H1 (cell line): ENCODE measurements around the gene GPSM3. TPM values are rescaled to one million over a fixed set of nuclear protein-coding genes. Genes with fewer than 3 reads are reported as not detected.

Source experiments
- CTCF ChIA-PET: fragments of 300-600 bp; sonication (Branson Sonifier 250); formaldehyde crosslinking; loops from one replicate; lab custom pipeline; 2021; ENCODE audit not compliant: partially characterized antibody; lab: Charles Lee
- POLR2A ChIA-PET: fragments of 300-600 bp; sonication (Branson Sonifier 250); formaldehyde crosslinking; loops from one replicate; lab custom pipeline; 2021; ENCODE audit warnings: inconsistent platforms; ENCODE audit not compliant: partially characterized antibody; lab: Charles Lee
- DNase-seq, 2 experiments: peaks; one replicate each; pipeline versions ENCODE4 v3.0.0 to v3.0.0-alpha.2; 2010 to 2022; ENCODE audit warnings: low spot score in 2 of 2, low read depth in 1 of 2, mixed read lengths in 1 of 2
- FAIRE-seq: peaks from 2 replicates; lab custom pipeline; 2011; peaks lifted over from hg19 to GRCh38; lab: Jason Lieb, UNC
- H2AFZ ChIP-seq: 2 replicates; pipeline ENCODE4 v1.8.1; 2012; ENCODE audit warnings: low read length, inconsistent platforms
- H2AK5ac ChIP-seq: 2 replicates; pipeline ENCODE4 v1.6.1; 2013; ENCODE audit warnings: low read depth, low read length
- H2BK120ac ChIP-seq: replicated peaks from 2 replicates; pipeline ENCODE3; 2013; ENCODE audit warnings: low read depth, low read length, inconsistent platforms
- H2BK12ac ChIP-seq: 2 replicates; pipeline ENCODE4 v1.6.1; 2013; ENCODE audit warnings: low read depth, low read length
- H2BK15ac ChIP-seq: 2 replicates; pipeline ENCODE4 v1.6.1; 2013; ENCODE audit warnings: low read length
- H2BK20ac ChIP-seq: 2 replicates; pipeline ENCODE4 v1.6.1; 2013; ENCODE audit warnings: low read length
- H2BK5ac ChIP-seq: 2 replicates; pipeline ENCODE4 v1.6.1; 2013; ENCODE audit warnings: low read depth, low read length
- H3K14ac ChIP-seq: 2 replicates; pipeline ENCODE4 v1.6.1; 2013; ENCODE audit warnings: inconsistent platforms; ENCODE audit not compliant: insufficient read length
- H3K18ac ChIP-seq: 2 replicates; pipeline ENCODE4 v1.6.1; 2013; ENCODE audit warnings: low read length; ENCODE audit errors: extremely low read depth
- H3K23ac ChIP-seq: 2 replicates; pipeline ENCODE4 v1.6.1; 2013; ENCODE audit warnings: inconsistent platforms; ENCODE audit not compliant: insufficient read length
- H3K23me2 ChIP-seq: 2 replicates; pipeline ENCODE4 v1.6.1; 2013; ENCODE audit warnings: low read depth, low read length
- H3K27ac ChIP-seq: 2 replicates; pipeline ENCODE4 v1.6.1; 2011; ENCODE audit warnings: low read depth, low read length, inconsistent platforms
- H3K27me3 ChIP-seq, 4 experiments: replicated peaks in 1 of 4; 1 replicate in 1 of 4; 2 replicates in 3 of 4; pipeline versions ENCODE4 v1.6.1 to v1.8.1; 2011 to 2013; ENCODE audit warnings: low read length in 3 of 4, mild to moderate bottlenecking in 3 of 4, inconsistent platforms in 2 of 4, mixed read lengths in 2 of 4, moderate library complexity in 1 of 4; ENCODE audit not compliant: control insufficient read depth in 3 of 4, insufficient read depth in 3 of 4; ENCODE audit errors: extremely low read depth in 1 of 4
- H3K36me3 ChIP-seq, 4 experiments: 2 replicates each; pipeline versions ENCODE4 v1.6.1 to v1.8.1; 2011 to 2013; ENCODE audit warnings: mild to moderate bottlenecking in 4 of 4, low read length in 3 of 4, moderate library complexity in 2 of 4, control low read depth in 1 of 4, inconsistent platforms in 1 of 4; ENCODE audit not compliant: insufficient read depth in 4 of 4, control insufficient read depth in 2 of 4
- H3K4ac ChIP-seq: replicated peaks from 2 replicates; pipeline ENCODE3; 2013; ENCODE audit warnings: low read length, low read depth, mixed read lengths, inconsistent platforms; ENCODE audit not compliant: insufficient read length
- H3K4me1 ChIP-seq, 4 experiments: replicated peaks in 1 of 4; 1 replicate in 1 of 4; 2 replicates in 3 of 4; pipeline versions ENCODE4 v1.6.1 to v1.8.1; 2011 to 2013; ENCODE audit warnings: low read length in 3 of 4, inconsistent platforms in 2 of 4, mixed read lengths in 1 of 4; ENCODE audit not compliant: insufficient read depth in 4 of 4, control insufficient read depth in 3 of 4
- H3K4me2 ChIP-seq, 2 experiments: 2 replicates each; pipeline versions ENCODE4 v1.6.1 to v1.8.1; 2011 to 2013; ENCODE audit warnings: low read depth in 2 of 2, low read length in 2 of 2, control low read depth in 1 of 2, inconsistent platforms in 1 of 2, mild to moderate bottlenecking in 1 of 2; ENCODE audit not compliant: insufficient read depth in 1 of 2
- H3K4me3 ChIP-seq, 4 experiments: fragments of 200-600, 300-600 bp in 1 of 4; sonication (generic), shearing (Covaris generic), sonication (Bioruptor Twin) in 1 of 4; 2 replicates each; pipeline versions ENCODE4 v1.5.1 to v1.8.1; 2011 to 2016; ENCODE audit warnings: low read length in 4 of 4, low read depth in 3 of 4, control low read depth in 2 of 4, inconsistent platforms in 2 of 4, mild to moderate bottlenecking in 2 of 4, mixed read lengths in 1 of 4, moderate library complexity in 1 of 4; ENCODE audit not compliant: insufficient read depth in 2 of 4; ENCODE audit errors: extremely low read depth in 1 of 4
- H3K56ac ChIP-seq: replicated peaks from 2 replicates; pipeline ENCODE3; 2013; ENCODE audit warnings: low read depth, mild to moderate bottlenecking, mixed read lengths, low read length, inconsistent platforms; ENCODE audit not compliant: insufficient read length
- H3K79me1 ChIP-seq: 2 replicates; pipeline ENCODE4 v1.6.1; 2013; ENCODE audit warnings: low read depth, low read length, control low read depth
- H3K79me2 ChIP-seq, 2 experiments: 2 replicates each; pipeline versions ENCODE4 v1.6.1 to v1.8.1; 2012 to 2013; ENCODE audit warnings: low read length in 2 of 2, mild to moderate bottlenecking in 2 of 2, inconsistent platforms in 1 of 2; ENCODE audit not compliant: insufficient read depth in 2 of 2, control insufficient read depth in 1 of 2
- H3K9ac ChIP-seq, 4 experiments: replicated peaks in 1 of 4; 1 replicate in 1 of 4; 2 replicates in 3 of 4; pipeline versions ENCODE4 v1.6.1 to v1.8.1; 2011 to 2013; ENCODE audit warnings: low read depth in 3 of 4, low read length in 3 of 4, control low read depth in 2 of 4, mild to moderate bottlenecking in 2 of 4, moderate library complexity in 2 of 4, inconsistent platforms in 1 of 4; ENCODE audit errors: extremely low read depth in 1 of 4
- H3K9me3 ChIP-seq, 2 experiments: 2 replicates each; pipeline versions ENCODE4 v1.6.1 to v1.8.1; 2012 to 2013; ENCODE audit warnings: mild to moderate bottlenecking in 2 of 2, moderate library complexity in 2 of 2, control low read depth in 1 of 2, inconsistent platforms in 1 of 2, low read depth in 1 of 2, low read length in 1 of 2, mixed read lengths in 1 of 2; ENCODE audit not compliant: insufficient read depth in 2 of 2
- H4K20me1 ChIP-seq, 2 experiments: replicated peaks in 1 of 2; 2 replicates each; pipeline versions ENCODE3 to v1.8.1; 2011 to 2013; ENCODE audit warnings: inconsistent platforms in 2 of 2, low read length in 2 of 2, mild to moderate bottlenecking in 1 of 2; ENCODE audit not compliant: insufficient read depth in 2 of 2, control insufficient read depth in 1 of 2
- H4K5ac ChIP-seq: 2 replicates; pipeline ENCODE4 v1.6.1; 2013; ENCODE audit warnings: low read length, low read depth, mixed read lengths, inconsistent platforms; ENCODE audit not compliant: insufficient read length
- H4K8ac ChIP-seq: 2 replicates; pipeline ENCODE4 v1.8.0; 2013; ENCODE audit warnings: mild to moderate bottlenecking, moderate library complexity, low read length, inconsistent platforms; ENCODE audit not compliant: insufficient read depth; ENCODE audit errors: extremely low read depth
- H4K91ac ChIP-seq: replicated peaks from 2 replicates; pipeline ENCODE3; 2013; ENCODE audit warnings: low read length, mixed read lengths, inconsistent platforms; ENCODE audit not compliant: insufficient read length
- CHD1 ChIP-seq: IDR thresholded peaks from 2 replicates; pipeline ENCODE4 v1.6.1; 2012; ENCODE audit warnings: low read depth, low read length, improper control_type of control experiment
- CHD2 ChIP-seq: IDR thresholded peaks from 2 replicates; pipeline ENCODE4 v1.6.1; 2012; ENCODE audit warnings: low read length, improper control_type of control experiment
- CREB1 ChIP-seq: IDR thresholded peaks from 2 replicates; pipeline ENCODE4 v1.6.1; 2012; ENCODE audit warnings: inconsistent platforms
- CTBP2 ChIP-seq: IDR thresholded peaks from 2 replicates; pipeline ENCODE4 v1.7.0; 2011; ENCODE audit warnings: borderline replicate concordance, mild to moderate bottlenecking, moderate library complexity, mixed read lengths, low read length; ENCODE audit not compliant: insufficient read depth, insufficient read length
- CTCF ChIP-seq, 3 experiments: IDR thresholded peaks; 1 replicate in 2 of 3; 2 replicates in 1 of 3; pipeline versions ENCODE4 v1.5.1 to v1.6.1; 2011; ENCODE audit warnings: low read length in 3 of 3, mild to moderate bottlenecking in 3 of 3, inconsistent platforms in 2 of 3, low read depth in 1 of 3, moderate library complexity in 1 of 3; ENCODE audit not compliant: insufficient read depth in 1 of 3; ENCODE audit errors: control extremely low read depth in 1 of 3
- E2F6 ChIP-seq: IDR thresholded peaks from 2 replicates; pipeline ENCODE4 v1.6.1; 2012; ENCODE audit warnings: inconsistent platforms
- NRF1 ChIP-seq: IDR thresholded peaks from 2 replicates; pipeline ENCODE4 v1.6.1; 2011; ENCODE audit warnings: mild to moderate bottlenecking, low read depth, low read length, improper control_type of control experiment
- SAP30 ChIP-seq: fragments of 300-600 bp; sonication (generic); IDR thresholded peaks from 2 replicates; pipeline ENCODE4 v1.7.1; 2012; ENCODE audit warnings: low read length, moderate library complexity, mild to moderate bottlenecking, inconsistent platforms; ENCODE audit not compliant: insufficient read depth, insufficient replicate concordance
- WGBS, 2 experiments: shearing (Covaris generic) in 1 of 2; methylation state at CpG; one replicate each; pipeline versions ENCODE4 v1.1.6 to v1.1.7; 2013 to 2015; ENCODE audit warnings: low lambda C conversion rate in 2 of 2, mixed read lengths in 2 of 2, inconsistent platforms in 1 of 2, low coverage in 1 of 2, missing lambda C conversion rate in 1 of 2; ENCODE audit not compliant: insufficient replicate concordance in 2 of 2, insufficient coverage in 1 of 2, insufficient read length in 1 of 2; ENCODE audit errors: extremely low coverage in 1 of 2, missing lambda C conversion rate in 1 of 2; 5-methylcytosine and 5-hydroxymethylcytosine counted together
- polyA plus RNA-seq, 7 experiments: library from polyadenylated mRNA; depleted of rRNA in 3 of 7; stranded (reverse) in 5 of 7; unstranded in 2 of 7; fragments of >200 nt in 5 of 7; fragments of 200-250 nt in 2 of 7; gene quantifications; 1 replicate in 5 of 7; 2 replicates in 1 of 7; 4 replicates in 1 of 7; pipeline versions ENCODE4 v1.2.1 to v1.2.3, GENCODE V29; 2011 to 2013; ENCODE audit warnings: missing spikeins in 2 of 7, mixed read lengths in 2 of 7
- total RNA-seq: library from RNA; stranded (reverse); fragmentation: NEBNext Ultra II Directional; extraction: Animal tissue kit (Norgen Biotek cat#: 25700); gene quantifications from 2 replicates; pipeline ENCODE4 v1.2.1, GENCODE V29; 2021

GPSM3 gene
- total and polyA plus RNA-seq, 2 of the 8 experiments (the other 6 are each of a cell fraction or from before 2014, with no cell fraction given) = 6.6 to 9.8 TPM

GRCh38 chr6:32188381-32189068, 3.9 kb downstream of the GPSM3 start:
- DNase-seq (no peak), FAIRE-seq (no peak)
- Histone ChIP-seq H3K23me2 (peaks cover 5% of the 10 kb centered on the region), H3K79me2 (peaks cover 0 to 13% of the 10 kb centered on the region in 2 experiments; a peak in 2 of 4 replicates), H3K56ac (no peak overlapping the region), H3K4ac (no peak overlapping the region), H2BK5ac (peak overlapping the region; percentile 52; the same call in 1 of the 2 replicates), H3K9ac (peak overlapping the region in 2 of 4 experiments; percentile 44 to 69; a peak in 4 of 7 replicates), H3K23ac (no peak overlapping the region), H3K9me3 (no peaks in the 10 kb centered on the region), H2AK5ac (no peak overlapping the region), H4K20me1 (peaks cover 0 to 3% of the 10 kb centered on the region in 2 experiments), H3K4me1 (peaks cover 0 to 26% (median 16%) of the 10 kb centered on the region in 4 experiments; a peak in 6 of 7 replicates), H3K4me2 (peak overlapping the region; percentile 81 to 90), H3K14ac (no peak overlapping the region), H2BK20ac (no peak overlapping the region), H2AFZ (no peak overlapping the region), H3K79me1 (peaks cover 2% of the 10 kb centered on the region), H2BK12ac (no peak overlapping the region), H4K5ac (no peak overlapping the region), H4K8ac (no peak overlapping the region), H3K27me3 (no peaks in the 10 kb centered on the region), H2BK120ac (no peak overlapping the region), H3K4me3 (peak overlapping the region; percentile 30 to 87 (median 64)), H4K91ac (peak overlapping the region; percentile 7), H3K36me3 (peaks cover 2 to 18% (median 14%) of the 10 kb centered on the region in 4 experiments; a peak in 7 of 8 replicates), H2BK15ac (no peak overlapping the region), H3K27ac (peak overlapping the region; percentile 54), H3K18ac (peak overlapping the region; percentile 32)
- POLR2A ChIA-PET = interaction anchor here (1.0 to 13.3 kb wide), 10 partner anchors 9 to 58 kb away, joined by 3 to 194 read pairs (median 3); partner anchors contain the start of genes AGPAT1, FKBPL, PRRT1 and RNF5
- CTCF ChIA-PET = interaction anchor here (0.5 to 3.2 kb wide), 9 partner anchors 9 to 71 kb away, joined by 3 to 13 read pairs (median 4); partner anchors contain the start of genes AGPAT1 and PRRT1
- 71% methylated on average over 10 of the region's 13 CpGs; no CpG with 5 or more reads in 1 of the 2 experiments for WGBS, 2 experiments
- TF ChIP-seq CTBP2 (no peak), CHD1 (no peak), E2F6 (no peak), CHD2 (no peak), NRF1 (no peak), SAP30 (no peak), CREB1 (no peak), CTCF (IDR thresholded peaks at IDR 0.05; ENCODE audit: control extremely low read depth in 1 of 3, insufficient read depth in 1 of 3, low read depth in 1 of 3, low read length in 3 of 3) (no peak)
